OCI-LY7 (cell line): ENCODE measurements around the gene TMEM132E. TPM values are rescaled to one million over a fixed set of nuclear protein-coding genes. Genes with fewer than 3 reads are reported as not detected.

Source experiments
- BruUV-seq: library from RNA; stranded (reverse); fragments of 400-500 nt; replicated peaks from 2 replicates; lab custom pipeline; 2021; lab: Mats Ljungman, UMichigan
- CTCF ChIA-PET: fragments of 300-600 bp; sonication (Branson Sonifier 250); formaldehyde crosslinking; loops from one replicate; lab custom pipeline; 2022; ENCODE audit warnings: antibody characterized with exemption; ENCODE audit not compliant: unreplicated experiment; lab: Charles Lee
- POLR2A ChIA-PET: fragments of 300-600 bp; sonication (Branson Sonifier 250); formaldehyde crosslinking; loops from one replicate; lab custom pipeline; 2022; ENCODE audit warnings: antibody characterized with exemption; lab: Charles Lee
- DNase-seq: peaks from one replicate; pipeline ENCODE4 v3.0.0-alpha.2; 2015; ENCODE audit warnings: low spot score
- H2AFZ ChIP-seq: fragments of 200-600 bp; sonication (generic), shearing (Covaris generic); 2 replicates; pipeline ENCODE4 v1.6.1; 2014; ENCODE audit warnings: mild to moderate bottlenecking, antibody characterized with exemption, low read length, moderate library complexity
- H3K27ac ChIP-seq: fragments of 200-600 bp; sonication (generic); 2 replicates; pipeline ENCODE4 v1.5.1; 2014; ENCODE audit warnings: mixed run types, low read depth, mild to moderate bottlenecking, moderate library complexity, low read length, inconsistent platforms; ENCODE audit not compliant: poor library complexity, severe bottlenecking
- H3K36me3 ChIP-seq: fragments of 200-600 bp; sonication (generic); 2 replicates; pipeline ENCODE4 v1.6.1; 2014; ENCODE audit warnings: mild to moderate bottlenecking, antibody characterized with exemption, low read length, moderate library complexity, mixed read lengths; ENCODE audit not compliant: insufficient read depth
- H3K4me1 ChIP-seq: fragments of 200-600 bp; sonication (generic); 2 replicates; pipeline ENCODE4 v1.5.1; 2014; ENCODE audit warnings: mild to moderate bottlenecking, low read length; ENCODE audit not compliant: insufficient read depth, poor library complexity, severe bottlenecking
- H3K4me2 ChIP-seq: fragments of 200-600 bp; sonication (generic); 2 replicates; pipeline ENCODE4 v1.6.1; 2014; ENCODE audit warnings: mild to moderate bottlenecking, low read length
- H3K4me3 ChIP-seq: fragments of 200-600 bp; sonication (generic); 2 replicates; pipeline ENCODE4 v1.5.1; 2014; ENCODE audit warnings: mild to moderate bottlenecking, low read depth, low read length; ENCODE audit not compliant: poor library complexity, severe bottlenecking
- H3K79me2 ChIP-seq: fragments of 200-600 bp; sonication (generic); 2 replicates; pipeline ENCODE4 v1.6.1; 2016; ENCODE audit warnings: low read depth, mild to moderate bottlenecking, low read length, moderate library complexity, mixed read lengths; ENCODE audit not compliant: insufficient read depth
- H3K9me2 ChIP-seq: fragments of 200-600 bp; sonication (generic); 2 replicates; pipeline ENCODE4 v1.6.1; 2016; ENCODE audit warnings: mild to moderate bottlenecking, low read length, mixed read lengths; ENCODE audit not compliant: insufficient read depth
- H3K9me3 ChIP-seq: fragments of 200-600 bp; sonication (generic); 2 replicates; pipeline ENCODE4 v1.6.1; 2014; ENCODE audit warnings: mild to moderate bottlenecking, mixed run types, low read length, mixed read lengths
- H4K20me1 ChIP-seq: fragments of 200-600 bp; sonication (generic); 2 replicates; pipeline ENCODE4 v1.6.1; 2014; ENCODE audit warnings: mild to moderate bottlenecking, antibody characterized with exemption, low read length, moderate library complexity, mixed read lengths; ENCODE audit not compliant: insufficient read depth
- CTCF ChIP-seq: fragments of 200-600 bp; sonication (generic); conservative IDR thresholded peaks from 2 replicates; pipeline ENCODE4 v1.5.1; 2014; ENCODE audit warnings: mild to moderate bottlenecking, antibody characterized with exemption, low read length, moderate library complexity, mixed read lengths
- EZH2phosphoT487 ChIP-seq: fragments of 200-600 bp; sonication (generic); IDR thresholded peaks from 2 replicates; pipeline ENCODE4 v1.6.1; 2018; ENCODE audit warnings: low read depth, borderline replicate concordance, mild to moderate bottlenecking, mixed run types, antibody characterized with exemption, low read length, moderate library complexity, mixed read lengths
- intact Hi-C: fragments of 100-400 bp; cut with micrococcal nuclease; formaldehyde crosslinking; loops from one replicate; pipeline ENCODE4 v1.10.0; 2022; ENCODE audit not compliant: unreplicated experiment
- total RNA-seq, 2 experiments: library from RNA; depleted of rRNA in 1 of 2; stranded (reverse); fragments of >200 nt in 1 of 2; shearing (Covaris generic) in 1 of 2; gene quantifications; 2 replicates each; pipeline ENCODE4 v1.2.3, GENCODE V29; 2014 to 2022

Gene TMEM132E
- total RNA-seq, 2 experiments from 2014 or later, result not detected

- CTCF ChIA-PET, result no interaction called here
- intact Hi-C loops, result no loop called here
- no TSS peak for BruUV-seq
Measured at GRCh38 chr17:34592002-34592401, 12.6 kb downstream of the TMEM132E start.

GRCh38 chr17:34596920-34597319, 17.5 kb downstream of the TMEM132E start:
- H2AFZ ChIP-seq, result no peak overlapping the region
- BruUV-seq, result no TSS peak
- no peaks in the 10 kb centered on the region for H4K20me1 ChIP-seq
- no peaks in the 10 kb centered on the region for H3K36me3 ChIP-seq
- no peak overlapping the region for H3K4me3 ChIP-seq
- H3K79me2 ChIP-seq, result no peaks in the 10 kb centered on the region
- H3K4me2 ChIP-seq, result no peak overlapping the region
- no peaks in the 10 kb centered on the region for H3K4me1 ChIP-seq
- H3K9me2 ChIP-seq, result no peaks in the 10 kb centered on the region
- no peak overlapping the region for H3K27ac ChIP-seq
- intact Hi-C loops, result no loop called here
- no peak for DNase-seq
- ChIA-PET POLR2A (interaction anchor here (0.7 kb wide), 1 partner anchor 21 kb away, joined by 4 read pairs; no protein-coding TSS in a partner anchor), CTCF (no interaction called here)
- H3K9me3 ChIP-seq, result no peaks in the 10 kb centered on the region
- TF ChIP-seq EZH2phosphoT487 (no peak), CTCF (no peak)

More at GRCh38 chr17:34592002-34592401, 12.6 kb downstream of the TMEM132E start:
- POLR2A ChIA-PET, result no interaction called here
- Histone ChIP-seq H3K9me2 (no peaks in the 10 kb centered on the region), H2AFZ (no peak overlapping the region), H3K4me2 (no peak overlapping the region), H4K20me1 (no peaks in the 10 kb centered on the region), H3K79me2 (no peaks in the 10 kb centered on the region), H3K9me3 (no peaks in the 10 kb centered on the region), H3K4me3 (no peak overlapping the region), H3K4me1 (no peaks in the 10 kb centered on the region), H3K27ac (no peak overlapping the region), H3K36me3 (no peaks in the 10 kb centered on the region)
- TF ChIP-seq EZH2phosphoT487 (no peak), CTCF (no peak)
- no peak for DNase-seq

GRCh38 chr17:34598161-34598776, 18.9 kb downstream of the TMEM132E start:
- Histone ChIP-seq H3K4me2 (no peak overlapping the region), H2AFZ (no peak overlapping the region), H3K9me2 (no peaks in the 10 kb centered on the region), H3K4me3 (no peak overlapping the region), H3K36me3 (no peaks in the 10 kb centered on the region), H4K20me1 (no peaks in the 10 kb centered on the region), H3K27ac (no peak overlapping the region), H3K4me1 (no peaks in the 10 kb centered on the region), H3K9me3 (no peaks in the 10 kb centered on the region), H3K79me2 (no peaks in the 10 kb centered on the region)
- DNase-seq, result no peak
- POLR2A ChIA-PET, result no interaction called here
- CTCF ChIA-PET, result no interaction called here
- no TSS peak for BruUV-seq
- no peak for TF ChIP-seq EZH2phosphoT487
- TF ChIP-seq CTCF, result no peak
- intact Hi-C loops, result no loop called here
